GM10248 (cell line): ENCODE results near the gene DOC2A.

Experiments used
- CTCF ChIA-PET: fragments of 300-600 bp; sonication (Branson Sonifier 250); formaldehyde crosslinking; extraction: SDS; loops from one replicate; lab custom pipeline; 2021; ENCODE audit warnings: antibody characterized with exemption; lab: Yijun Ruan, JAX
- POLR2A ChIA-PET: fragments of 350-650 bp; sonication (Branson Sonifier 250); formaldehyde crosslinking; extraction: SDS; loops from one replicate; lab custom pipeline; 2020; ENCODE audit warnings: antibody characterized with exemption; lab: Yijun Ruan, JAX
- DNase-seq: peaks from one replicate; pipeline ENCODE4 v3.0.0; 2012; ENCODE audit errors: extremely low spot score
- TF ChIP-seq, protein P1 (sequence below): IDR thresholded peaks from 2 replicates; pipeline ENCODE4 v1.5.1; 2012; ENCODE audit warnings: mild to moderate bottlenecking, low read depth; ENCODE audit errors: extremely low read depth, missing control alignments, control extremely low read depth

DOC2A gene

DNA sequence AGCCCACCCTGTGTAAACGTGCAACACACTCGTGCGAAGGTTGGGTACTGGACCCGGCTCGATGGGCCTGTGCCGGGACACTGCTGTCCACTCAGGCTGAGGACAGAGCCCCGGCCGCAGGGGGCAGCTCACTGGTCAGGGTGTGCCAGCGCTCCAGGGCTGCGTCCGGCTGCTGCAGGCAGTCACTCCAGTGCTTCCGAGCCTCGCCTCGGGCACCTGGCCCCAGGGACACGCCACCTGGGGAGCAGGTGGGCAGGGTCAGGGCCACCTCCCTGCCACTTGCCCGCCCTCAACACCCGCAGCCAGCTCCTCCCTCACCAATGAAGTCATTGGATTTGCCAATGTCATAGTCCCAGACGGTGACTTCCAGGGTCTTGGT, 4.7 kb downstream of the DOC2A start:
- ChIA-PET CTCF (interaction anchor here (0.6 to 2.1 kb wide), 16 partner anchors 9 to 315 kb away, joined by 3 to 11 read pairs (median 4); partner anchors contain the start of genes KCTD13 and TAOK2), POLR2A (no interaction called here)
- TF ChIP-seq, protein P1, sequence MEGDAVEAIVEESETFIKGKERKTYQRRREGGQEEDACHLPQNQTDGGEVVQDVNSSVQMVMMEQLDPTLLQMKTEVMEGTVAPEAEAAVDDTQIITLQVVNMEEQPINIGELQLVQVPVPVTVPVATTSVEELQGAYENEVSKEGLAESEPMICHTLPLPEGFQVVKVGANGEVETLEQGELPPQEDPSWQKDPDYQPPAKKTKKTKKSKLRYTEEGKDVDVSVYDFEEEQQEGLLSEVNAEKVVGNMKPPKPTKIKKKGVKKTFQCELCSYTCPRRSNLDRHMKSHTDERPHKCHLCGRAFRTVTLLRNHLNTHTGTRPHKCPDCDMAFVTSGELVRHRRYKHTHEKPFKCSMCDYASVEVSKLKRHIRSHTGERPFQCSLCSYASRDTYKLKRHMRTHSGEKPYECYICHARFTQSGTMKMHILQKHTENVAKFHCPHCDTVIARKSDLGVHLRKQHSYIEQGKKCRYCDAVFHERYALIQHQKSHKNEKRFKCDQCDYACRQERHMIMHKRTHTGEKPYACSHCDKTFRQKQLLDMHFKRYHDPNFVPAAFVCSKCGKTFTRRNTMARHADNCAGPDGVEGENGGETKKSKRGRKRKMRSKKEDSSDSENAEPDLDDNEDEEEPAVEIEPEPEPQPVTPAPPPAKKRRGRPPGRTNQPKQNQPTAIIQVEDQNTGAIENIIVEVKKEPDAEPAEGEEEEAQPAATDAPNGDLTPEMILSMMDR: no peak
- no peak for DNase-seq

DNA sequence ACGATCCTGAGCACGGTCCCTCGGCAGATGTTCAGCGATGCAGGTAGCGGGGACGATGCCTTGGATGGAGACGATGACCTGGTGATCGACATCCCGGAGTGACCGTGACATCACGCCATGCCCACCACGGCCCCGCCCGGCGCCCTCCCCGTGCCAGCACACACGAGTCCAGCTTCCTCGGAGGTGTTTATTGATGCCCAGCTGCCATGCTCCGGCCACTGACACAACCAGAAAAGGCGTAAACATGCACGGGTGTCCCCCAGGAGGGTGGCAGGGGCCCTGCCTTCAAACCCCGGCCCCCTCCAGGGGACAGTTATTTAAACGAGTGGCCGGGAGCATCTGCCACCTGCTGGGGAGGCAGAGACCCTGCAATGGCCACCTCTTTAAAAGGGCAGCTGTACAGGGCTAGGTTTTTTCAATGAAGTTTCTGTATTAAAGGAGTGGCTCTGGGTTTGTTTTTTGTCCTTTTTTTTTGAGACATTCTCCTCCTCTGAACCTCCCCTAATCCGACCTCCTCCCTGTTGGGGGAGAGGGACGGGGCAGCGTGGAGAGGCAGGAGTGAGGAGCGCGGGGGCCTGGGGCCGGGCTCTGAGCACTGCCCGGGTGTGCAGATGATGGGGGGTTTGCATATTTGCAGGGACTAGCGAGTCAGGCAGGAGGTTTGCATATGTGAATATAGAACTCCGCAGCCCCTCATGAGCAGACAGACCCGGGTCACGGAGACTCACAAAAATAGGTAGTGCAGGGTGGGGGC, 5.3 kb downstream of the DOC2A start:
- peak; percentile 79 for DNase-seq
- ChIA-PET CTCF (interaction anchor here (0.6 to 2.1 kb wide), 18 partner anchors 9 to 314 kb away, joined by 3 to 11 read pairs (median 4); partner anchors contain the start of genes KCTD13 and TAOK2), POLR2A (no interaction called here)
- TF ChIP-seq, protein P1: peak; percentile 72

DNA sequence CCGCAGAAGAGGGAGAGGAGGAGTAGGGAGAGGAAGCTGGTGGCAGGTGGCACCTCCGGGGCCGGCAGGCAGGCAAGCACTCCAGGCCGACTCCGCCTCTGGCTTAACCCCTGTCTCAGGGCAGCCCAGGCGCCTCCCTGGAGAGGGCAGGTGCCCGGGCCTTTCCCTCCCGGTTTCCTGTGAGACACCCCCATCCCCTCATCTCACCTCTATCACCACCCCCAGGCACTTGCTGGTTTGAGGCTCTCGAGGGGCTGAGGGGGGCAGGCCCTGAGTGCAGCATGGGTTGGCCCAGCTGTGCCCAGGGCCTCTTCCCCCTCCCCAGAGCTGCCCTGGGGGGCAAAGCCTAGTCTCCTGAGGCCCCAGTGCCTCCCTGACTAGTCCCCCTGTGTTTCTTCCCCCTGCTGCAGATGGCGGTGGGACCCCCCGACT, 6.0 kb downstream of the DOC2A start:
- POLR2A ChIA-PET: no interaction called here
- TF ChIP-seq, protein P1: no peak
- CTCF ChIA-PET: interaction anchor here (0.8 to 2.1 kb wide), 12 partner anchors 8 to 313 kb away, joined by 3 to 11 read pairs (median 4); partner anchors contain the start of genes KCTD13 and TAOK2
- DNase-seq: no peak

DNA sequence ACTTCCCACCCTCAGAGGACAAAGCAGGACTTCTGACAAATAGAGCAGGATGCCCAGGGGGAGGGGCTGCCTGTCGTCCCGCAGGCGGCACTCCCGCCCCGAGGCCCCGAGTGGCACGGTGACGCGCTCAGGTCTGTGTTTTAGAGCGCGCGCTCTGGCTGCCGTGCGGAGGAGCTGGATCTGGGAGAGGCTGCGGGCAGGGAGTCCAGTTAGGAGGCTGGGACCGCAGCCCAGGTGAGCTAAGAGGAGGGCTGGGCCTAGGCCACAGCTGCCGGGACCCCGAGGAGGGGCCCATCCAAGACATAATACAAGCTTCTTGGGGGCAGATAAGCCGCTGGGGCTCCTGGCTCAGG, 6.4 kb downstream of the DOC2A start:
- CTCF ChIA-PET: interaction anchor here (0.5 to 2.1 kb wide), 6 partner anchors 11 to 302 kb away, joined by 3 to 11 read pairs (median 3); partner anchors contain the start of genes KCTD13 and TAOK2

DNA sequence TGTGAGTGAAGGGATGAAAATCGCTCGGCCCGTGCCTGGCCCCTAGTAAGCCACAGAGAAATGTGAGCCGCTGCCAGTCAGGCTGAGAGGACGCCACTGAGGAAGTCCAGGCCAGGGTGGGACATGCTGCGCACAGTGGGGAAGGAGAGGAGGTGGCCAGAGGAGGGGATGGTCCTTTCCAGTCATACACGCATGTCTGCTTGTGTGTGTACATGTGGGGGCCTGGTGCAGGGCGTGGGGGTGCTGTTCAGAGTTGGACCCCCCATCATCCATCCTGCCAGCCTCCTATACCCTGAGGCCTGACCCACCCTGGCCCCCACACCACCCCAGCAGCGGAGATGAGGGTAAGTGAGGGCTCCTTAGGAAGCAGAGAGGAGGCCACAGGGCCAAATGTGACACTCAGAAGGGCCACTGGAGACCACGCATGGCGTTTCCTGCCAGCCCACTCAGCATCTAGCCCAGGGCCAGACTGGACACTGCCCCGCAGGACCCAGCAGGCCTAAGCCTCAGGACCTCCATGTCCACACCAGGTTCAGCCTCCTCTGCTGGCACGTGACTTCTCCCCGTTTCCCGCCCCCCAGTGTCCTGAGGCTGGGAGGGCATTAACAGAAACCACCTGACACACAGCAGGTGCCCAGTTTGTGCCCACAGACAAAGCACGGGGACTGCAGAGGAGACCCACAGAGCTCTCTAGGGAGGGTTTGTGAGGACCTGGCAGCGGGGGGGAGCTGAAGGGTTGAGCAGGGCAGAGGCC, 7.0 kb downstream of the DOC2A start:
- ChIA-PET POLR2A (no interaction called here), CTCF (interaction anchor here (0.5 to 2.1 kb wide), 5 partner anchors 11 to 302 kb away, joined by 3 to 11 read pairs (median 3); partner anchors contain the start of genes KCTD13 and TAOK2)
- TF ChIP-seq, protein P1: no peak
- no peak for DNase-seq

More for the DNA sequence above, 6.4 kb downstream of the DOC2A start:
- no peak for DNase-seq
- TF ChIP-seq, protein P1: no peak
- POLR2A ChIA-PET: no interaction called here
